Stimulated activated CD8-positive, alpha-beta memory T cell treated with anti-CD3 and anti-CD28 coated beads, Interleukin-7, amount 100 ng/mL, for 1 hour (primary cell): Measurements from ENCODE around the gene PHACTR1.

Source experiments
- DNase-seq, 2 donors: peaks; one replicate each; pipeline ENCODE4 v3.0.0-alpha.2; 2020; ENCODE audit warnings: low read depth in 2 of 2

Gene PHACTR1

DNA sequence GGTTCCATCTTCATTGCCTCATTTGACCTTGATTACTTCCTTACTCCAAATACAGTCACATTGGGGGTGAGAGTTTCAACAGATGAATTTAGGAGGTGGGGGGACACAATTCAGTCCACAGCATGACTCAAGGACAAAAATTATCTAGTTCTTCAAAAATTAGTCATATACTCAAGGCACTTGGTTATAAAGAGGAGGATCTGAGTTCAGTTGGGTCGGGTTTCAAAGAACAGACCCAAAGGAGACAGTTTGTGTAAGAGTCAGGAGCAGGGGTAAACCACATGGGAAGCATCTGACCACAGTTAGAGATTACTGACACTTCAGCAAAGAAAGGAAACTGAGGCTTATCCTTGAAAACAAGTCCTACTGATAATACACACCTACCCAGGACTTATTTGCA lies 473.8 kb downstream of the PHACTR1 start:
- no peak for DNase-seq

DNA sequence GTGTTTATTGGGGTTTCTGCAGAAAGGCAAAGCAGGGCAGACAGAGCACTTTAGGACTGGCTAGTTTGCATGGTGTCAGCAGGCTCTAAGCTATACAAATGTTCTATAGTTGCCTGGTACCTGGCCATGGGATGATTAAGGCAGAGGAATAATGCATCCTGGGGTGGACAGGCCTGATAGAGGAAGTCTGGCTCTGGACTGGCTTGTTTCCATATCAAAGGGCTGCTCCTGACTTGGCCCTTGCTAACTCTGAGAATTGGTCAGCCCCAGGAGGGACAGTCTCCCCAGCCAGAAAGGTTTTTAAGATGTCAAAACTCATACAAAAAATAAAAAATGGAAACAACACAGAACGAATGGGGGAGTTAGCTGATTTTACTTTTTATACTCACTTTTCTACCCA lies 474.9 kb downstream of the PHACTR1 start:
- DNase-seq = no peak

DNA sequence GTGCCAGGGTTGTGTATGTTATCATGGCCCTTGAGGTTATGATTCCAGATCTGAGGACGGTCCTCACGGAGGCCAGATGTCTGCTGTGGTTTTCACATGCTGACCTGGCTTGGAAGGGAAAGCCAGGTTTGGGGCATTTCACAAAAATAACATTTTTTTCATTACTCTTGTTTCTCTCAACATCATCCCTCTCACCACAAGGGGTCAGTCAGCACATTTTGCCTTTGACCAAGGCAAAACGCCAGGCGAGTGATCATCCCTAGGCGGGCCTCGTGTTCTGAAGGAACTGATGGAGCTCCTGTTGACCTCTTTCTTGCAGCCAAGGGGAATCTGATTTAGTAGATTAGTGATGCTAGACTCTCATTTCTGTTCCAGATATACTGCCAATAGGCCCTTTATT lies 478.3 kb downstream of the PHACTR1 start:
- no peak for DNase-seq

DNA sequence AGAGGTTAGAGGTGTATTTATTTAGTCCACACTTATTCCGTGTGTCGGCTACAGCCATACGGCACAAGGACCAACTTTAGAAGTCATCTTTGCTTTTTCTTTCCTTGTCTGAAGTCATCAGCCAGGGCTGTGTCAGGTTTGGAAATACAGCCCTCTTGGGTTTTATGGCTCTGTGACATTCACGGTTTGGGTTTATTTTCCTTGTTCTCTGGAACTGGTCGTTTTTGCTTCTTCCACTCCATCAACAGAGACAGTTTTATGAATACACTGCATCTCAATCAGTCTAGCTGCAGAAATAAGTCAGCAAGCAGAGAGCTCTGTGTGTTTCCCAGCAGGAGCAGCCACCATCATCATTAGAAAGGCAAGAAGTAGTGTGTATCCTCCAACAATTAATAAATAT lies 479.2 kb downstream of the PHACTR1 start:
- DNase-seq = no peak

DNA sequence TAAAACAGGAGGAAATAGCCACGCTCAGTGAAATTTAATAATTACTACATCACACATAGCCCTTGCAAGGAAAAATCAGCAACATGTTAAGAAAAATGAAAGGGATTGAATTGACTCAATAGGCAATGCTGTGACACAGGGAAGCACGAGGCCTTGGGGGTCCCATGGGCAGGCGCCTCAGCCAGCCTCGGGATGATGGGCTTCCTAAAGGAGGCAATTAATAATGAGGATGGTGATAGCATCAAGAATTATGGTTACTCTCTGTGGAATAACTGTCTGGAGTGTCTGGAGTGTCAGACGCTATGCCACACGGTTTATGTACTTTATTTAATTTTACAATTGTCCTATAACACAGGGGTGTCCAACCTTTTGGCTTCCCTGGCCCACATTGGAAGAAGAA lies 481.6 kb downstream of the PHACTR1 start:
- no peak for DNase-seq

DNA sequence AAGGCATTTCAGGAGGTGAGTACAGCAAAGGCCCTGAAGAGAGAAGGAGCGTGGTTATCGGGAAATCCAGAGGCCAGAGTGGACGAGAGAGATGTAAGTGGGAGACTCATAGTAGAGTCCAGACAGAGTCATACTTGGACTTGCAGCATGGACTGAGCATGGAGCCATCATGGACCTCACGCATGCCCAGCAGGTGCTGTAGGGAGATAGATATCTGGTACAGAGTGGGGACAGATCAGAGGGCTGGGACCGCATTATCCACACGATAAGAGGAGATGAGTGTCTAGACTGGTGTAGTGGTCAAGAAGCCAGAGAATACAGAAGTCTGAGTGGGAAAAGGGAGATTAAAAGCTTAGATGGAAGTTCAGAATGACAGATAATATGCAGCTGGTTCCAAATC lies 484.8 kb downstream of the PHACTR1 start:
- no peak for DNase-seq

DNA sequence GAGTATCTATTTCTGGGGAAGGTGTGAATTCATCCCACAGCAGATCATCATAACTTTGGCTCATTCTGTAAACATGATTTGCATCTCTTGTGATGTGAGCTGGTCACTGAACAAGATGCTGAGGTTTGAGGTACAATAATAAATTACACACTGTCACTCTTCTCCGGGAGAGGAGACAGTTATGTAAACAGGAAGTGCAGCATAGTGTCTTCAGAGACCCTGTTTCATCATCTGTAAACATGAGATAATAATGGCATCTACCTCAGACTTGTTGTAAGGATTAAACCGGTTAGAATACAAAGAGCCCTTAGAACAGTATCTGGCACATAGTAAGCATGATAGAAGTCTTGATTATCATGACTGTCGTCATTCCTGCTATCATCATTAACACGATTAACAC lies 486.6 kb downstream of the PHACTR1 start:
- DNase-seq = no peak

DNA sequence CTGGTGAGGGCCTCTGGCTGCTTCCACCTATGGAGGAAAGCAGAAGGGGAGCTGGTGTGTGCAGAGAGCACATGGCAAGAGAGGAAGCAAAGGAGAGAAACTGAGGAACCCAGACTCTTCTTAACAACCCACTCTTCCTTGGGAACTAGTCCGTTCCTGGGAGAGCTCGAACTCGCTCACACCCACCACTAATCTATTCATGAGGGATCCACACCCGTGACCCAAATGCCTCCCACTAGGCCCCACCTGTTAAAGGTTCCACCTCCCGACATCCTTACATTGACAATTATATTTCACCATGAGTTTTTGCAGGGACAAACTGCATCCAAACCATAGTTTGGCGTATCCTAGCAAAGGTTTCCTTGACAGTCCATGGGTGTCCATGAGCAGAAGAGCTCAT lies 488.5 kb downstream of the PHACTR1 start:
- no peak for DNase-seq

DNA sequence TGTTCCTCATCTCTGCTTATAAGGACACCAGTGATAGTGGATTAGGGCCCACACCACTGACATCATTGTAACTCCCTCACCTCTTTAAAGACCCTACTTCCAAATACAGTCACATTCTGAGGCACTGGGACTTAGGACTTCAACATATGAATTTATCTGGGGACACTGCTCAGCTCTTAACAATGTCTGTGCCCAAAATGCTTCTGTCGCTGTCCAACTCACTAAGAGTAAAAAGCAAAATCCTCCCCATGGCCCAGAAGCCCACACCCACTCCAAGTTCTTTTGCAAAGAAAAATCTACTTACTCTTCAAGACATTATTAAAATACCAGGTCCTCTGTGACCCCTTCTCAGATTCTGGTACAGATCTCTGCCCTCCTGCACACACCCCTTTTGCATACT lies 495.5 kb downstream of the PHACTR1 start:
- no peak for DNase-seq

DNA sequence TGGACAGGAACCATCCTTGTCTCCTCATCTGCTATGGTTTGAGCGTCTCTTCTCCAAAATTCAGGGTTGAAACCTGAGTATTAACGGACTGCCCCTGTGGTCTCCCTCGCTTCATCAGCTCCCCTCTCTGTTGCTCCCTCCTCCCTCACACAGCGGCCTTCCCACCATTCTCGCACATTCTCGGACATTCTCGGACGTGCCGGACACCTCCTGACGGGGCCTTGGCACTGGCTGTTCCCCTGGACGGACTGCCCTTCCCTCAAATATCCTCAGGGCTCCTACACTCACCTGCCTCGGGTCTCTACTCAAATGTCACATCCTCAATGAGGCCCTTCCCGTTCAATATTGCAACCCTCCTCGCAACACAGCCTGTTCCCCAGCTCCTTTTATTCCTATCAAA lies 496.0 kb downstream of the PHACTR1 start:
- DNase-seq = no peak

DNA sequence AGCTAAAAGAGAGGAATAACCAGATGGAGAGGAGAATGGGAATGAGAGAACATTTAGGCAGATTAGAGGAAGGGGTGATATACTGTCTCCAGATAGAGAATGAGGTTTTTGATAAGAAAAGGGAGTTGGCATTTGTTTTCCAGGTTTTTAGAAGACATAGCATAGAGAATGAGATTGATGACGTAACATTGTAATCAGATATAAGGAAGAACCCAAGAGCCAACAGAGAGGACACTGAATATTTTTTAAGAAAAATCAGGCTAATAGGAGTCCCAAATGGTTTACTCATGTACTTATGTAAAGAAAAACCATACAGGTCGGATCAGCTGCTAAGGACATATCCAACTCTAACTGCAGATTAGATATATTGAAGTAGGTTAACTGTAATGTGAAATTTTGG lies 498.8 kb downstream of the PHACTR1 start:
- no peak for DNase-seq

DNA sequence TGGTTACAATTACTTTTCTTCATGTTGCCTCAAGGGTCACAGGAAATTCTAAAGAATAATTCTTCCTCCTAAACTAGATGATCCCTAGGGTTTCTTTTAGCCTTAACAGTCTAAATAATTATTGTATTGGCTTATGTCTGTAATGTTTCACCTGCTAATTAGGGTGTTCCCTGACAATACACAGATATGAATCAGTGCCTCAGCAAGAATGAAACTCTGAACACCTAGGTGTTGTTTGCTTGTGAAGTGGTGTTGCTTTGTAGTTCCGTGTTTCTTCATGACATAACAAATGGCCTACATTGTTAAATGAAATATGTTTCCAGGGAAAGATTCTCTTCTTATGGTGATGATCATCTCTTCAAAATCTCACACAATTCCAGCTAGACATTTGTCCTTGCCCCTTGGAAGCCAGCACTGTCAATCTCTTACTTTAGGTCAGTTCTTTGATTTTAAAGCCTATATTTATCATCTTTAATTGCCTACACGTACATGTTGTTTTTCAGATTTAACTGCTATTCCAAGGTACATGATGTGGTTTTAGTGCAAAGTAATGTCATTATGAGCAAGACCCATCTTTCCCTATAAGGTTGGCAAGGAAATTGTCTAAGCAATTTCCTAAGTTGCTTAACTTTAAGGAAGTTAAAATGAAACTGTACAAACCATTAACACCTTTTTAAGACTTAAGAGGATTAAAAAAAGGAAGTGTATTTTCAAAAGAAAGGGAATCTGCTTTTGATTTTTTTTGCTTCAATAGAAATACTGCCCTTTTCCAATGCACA lies 499.9 kb downstream of the PHACTR1 start:
- no peak for DNase-seq

DNA sequence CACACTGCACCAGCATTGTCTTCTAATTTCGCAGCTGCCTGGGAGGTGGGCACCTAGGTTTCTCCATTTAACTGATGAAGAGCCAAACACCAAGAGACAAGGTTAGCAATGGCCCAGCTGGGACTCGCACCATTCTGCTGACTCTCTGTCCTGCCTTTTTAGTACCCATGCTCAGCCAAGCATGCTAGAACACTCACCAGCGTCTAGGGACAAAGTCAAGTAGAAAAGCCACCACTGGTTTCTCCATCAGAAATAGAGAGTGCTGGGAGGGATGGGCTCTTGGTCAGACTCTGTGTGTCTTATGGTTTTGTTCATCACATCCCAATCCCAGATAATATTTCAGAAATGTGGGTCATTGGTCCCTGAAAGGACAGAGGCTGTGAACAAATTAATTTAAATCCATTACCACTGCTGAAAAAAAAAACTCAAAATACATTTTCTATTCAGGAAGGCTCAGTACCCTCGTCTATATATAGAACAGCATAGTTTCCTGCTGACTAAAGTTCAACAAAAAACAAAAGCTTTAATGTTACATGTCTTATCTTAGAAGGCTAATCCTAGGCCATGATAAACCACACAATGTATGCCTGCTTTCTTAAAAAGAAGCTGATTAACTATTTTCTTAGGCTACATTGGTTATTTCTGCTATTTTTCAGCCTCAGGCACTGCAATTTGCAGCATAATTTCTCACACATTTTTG lies 500.8 kb downstream of the PHACTR1 start:
- no peak for DNase-seq

DNA sequence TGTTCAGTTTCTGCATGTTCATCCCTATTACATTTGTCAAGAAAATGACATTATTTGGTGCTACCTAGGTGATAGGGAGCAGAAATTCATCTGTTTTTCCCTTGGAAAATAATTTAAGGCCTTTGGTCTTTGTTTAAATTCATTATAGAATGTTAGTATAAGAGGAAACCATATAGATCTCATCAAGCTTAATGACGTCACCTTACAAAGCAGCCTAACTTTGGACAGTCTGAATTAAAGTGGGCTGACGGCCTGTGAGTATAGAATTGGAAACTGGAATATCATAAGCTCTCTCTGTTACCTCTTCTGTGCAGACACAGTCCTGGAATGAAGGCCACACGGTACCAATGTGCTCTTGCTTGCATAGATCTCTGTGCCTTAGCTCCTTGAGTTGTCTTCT lies 503.7 kb downstream of the PHACTR1 start:
- no peak for DNase-seq

DNA sequence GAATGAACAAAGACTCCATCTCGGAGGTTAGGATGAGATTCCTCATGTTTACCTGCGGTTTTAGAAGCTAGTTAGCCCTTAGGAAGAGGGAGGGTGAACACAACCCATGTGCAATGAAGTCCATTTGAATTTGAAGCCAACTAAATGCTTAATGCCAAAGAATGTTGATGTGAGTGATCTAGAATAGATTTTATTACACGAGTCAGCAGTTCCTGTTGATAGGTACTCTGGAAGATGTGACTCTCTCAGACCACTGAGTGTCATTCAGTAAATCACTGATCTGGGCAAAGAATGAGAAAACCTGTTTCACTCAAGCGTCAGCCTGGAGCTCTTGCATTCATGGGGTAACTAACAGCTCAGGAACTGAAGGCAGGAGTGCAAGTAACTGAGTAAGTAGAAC lies 505.5 kb downstream of the PHACTR1 start:
- DNase-seq = no peak

DNA sequence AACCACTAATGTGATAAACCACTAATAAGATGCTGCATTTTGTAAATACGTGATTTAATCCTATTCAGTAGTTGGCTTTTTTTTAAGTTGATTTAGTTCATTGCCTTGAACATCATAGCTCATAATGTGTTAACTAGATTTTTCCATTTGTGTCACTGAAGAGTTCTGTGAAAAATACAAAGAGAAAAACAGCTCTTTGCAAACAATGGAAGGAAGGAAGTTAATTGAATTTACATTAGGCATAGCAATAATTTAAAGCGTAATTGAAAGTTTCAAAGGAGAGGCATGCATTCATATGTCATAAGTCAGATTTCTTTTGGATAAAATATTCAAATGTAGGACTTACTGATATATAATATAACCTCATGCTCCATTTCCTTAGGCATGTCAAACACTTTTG lies 509.5 kb downstream of the PHACTR1 start:
- DNase-seq = no peak

DNA sequence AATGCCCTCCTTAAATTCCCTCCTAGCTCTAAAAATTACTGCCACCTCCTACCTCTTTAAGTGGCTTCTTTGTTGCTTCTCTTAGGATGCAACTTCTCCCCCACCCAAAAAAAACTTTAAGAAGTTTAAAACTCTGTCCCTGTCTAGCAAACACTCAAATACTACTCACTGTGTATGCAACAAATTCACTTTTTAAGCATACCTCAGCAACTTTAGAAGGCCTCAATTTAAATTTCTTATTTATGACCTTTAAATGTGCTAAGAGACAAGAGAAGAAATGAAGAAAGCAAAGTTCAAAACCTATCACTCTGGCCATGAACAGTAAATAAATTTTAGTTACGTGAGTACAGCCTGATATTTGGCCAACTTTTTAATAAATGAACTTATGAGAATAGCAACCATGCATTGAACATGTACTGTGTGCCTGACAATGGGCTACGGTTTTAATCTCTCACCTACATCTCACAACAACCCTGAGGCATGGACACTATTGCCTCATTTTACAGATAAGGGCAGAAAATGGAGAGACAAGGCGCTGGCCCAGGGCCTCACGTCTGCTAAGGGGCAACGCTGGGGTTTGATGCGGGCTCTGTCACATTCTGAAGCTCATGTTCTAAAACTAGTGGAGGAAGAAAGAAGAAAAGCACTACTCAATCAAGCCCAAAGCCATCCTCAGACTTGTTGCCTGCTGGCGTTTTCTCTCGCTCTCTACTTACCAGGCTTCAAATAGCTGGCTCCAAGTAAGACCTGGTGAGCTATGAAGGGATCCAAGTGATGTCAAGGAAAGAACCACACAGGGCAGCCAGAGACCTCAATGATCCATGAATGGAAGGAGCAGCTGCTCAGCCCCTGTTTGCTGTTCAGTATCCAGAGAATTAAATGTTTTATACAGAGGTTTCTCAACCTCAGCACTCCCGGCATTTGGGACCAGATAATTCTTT lies 512.0 kb downstream of the PHACTR1 start:
- DNase-seq = no peak

DNA sequence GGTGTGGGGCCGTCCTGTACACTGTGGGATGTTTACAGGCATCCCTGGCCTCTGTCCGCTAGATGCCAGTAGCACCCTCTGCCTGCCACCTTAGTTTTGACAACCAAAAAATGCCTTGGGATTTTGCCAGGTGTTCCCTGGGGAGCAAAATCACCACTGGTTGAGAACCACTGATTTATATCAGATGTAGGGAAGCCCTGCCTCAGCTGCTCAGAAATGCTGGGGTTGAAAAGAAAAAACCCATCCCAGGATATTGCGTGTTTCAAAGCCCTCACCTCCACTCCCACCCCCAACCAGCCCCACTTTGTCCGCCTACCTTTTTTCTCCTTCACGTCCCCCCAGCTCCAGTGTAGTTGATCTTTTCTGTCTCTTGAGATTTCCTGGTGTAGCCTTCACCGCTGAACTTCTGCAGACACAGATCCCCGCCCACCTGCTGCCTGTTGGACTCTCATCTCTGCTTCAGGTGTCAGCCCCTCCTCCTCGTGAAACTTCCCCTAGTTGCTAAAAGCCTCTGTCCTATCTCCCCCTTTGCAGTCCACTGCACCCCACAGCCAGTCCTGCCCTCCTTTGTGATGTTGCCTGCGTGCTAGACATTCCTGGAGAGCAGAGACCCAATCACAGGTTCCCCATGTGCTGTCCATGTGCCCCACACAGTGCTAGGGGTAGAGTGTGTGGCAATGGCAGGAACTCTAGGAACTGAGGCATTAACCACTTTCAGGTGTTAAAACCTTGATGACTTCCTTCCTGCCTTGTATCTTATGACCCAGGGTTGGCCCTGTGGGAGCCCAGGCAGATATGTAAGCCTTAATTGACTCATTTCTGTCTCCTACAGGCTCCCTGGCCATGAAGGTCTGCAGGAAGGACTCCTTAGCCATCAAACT lies 512.9 kb downstream of the PHACTR1 start:
- no peak for DNase-seq

DNA sequence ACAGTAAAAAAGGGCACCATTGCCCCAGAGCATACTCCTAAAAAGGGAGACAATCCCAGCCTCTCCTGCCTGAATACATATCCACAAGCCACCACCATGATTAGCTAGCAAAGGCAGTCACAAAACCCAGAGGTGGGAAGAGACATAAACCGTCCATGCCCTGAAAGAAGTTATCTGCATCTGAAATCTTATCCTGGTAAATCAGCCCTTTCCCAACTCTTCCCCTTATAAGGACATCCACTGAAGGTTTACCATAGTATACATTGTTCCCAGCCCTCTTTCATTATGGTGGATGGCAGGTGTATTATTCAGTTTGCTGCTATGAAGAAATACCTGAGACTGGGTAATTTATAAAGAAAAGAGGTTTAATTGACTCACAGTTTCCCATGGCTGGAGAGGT lies 516.5 kb downstream of the PHACTR1 start:
- no peak for DNase-seq

DNA sequence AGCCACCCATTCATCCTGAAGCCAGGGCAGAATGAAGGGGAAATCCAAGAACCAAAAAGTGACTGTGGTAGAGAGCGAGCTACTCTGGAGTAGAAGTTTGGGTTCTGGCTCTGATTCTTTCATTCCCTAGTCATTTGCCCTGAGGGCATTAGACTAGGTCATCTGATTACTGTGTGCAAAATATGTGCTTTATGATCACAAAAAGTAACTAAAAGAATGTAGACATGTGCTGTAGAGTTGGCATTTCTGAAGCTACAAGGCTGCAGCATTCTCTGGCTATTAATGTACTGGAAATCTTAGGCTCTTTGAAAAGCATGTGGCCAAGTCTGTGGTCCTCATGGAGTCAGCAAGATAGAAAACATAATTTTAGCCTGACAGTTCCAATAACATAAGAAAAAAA lies 517.6 kb downstream of the PHACTR1 start:
- no peak for DNase-seq

DNA sequence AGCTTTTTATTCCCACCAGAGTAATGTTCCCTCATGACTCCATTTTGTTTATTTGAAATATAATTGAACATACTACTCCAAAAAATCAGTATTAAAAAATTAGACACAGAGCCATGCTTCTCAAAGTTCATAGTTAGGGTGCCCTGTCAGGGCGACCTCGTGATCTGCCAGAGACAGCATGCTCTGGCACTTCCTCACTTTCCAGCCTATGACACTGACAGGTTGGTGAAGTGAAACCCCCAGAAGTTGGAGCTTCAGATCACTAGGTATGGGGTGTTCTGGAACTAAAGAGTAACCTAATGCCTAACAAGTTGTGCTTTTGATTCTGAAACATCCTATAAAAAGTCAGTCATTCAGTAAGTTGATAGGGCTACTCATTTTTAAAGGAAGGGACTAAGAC lies 518.8 kb downstream of the PHACTR1 start:
- no peak for DNase-seq

DNA sequence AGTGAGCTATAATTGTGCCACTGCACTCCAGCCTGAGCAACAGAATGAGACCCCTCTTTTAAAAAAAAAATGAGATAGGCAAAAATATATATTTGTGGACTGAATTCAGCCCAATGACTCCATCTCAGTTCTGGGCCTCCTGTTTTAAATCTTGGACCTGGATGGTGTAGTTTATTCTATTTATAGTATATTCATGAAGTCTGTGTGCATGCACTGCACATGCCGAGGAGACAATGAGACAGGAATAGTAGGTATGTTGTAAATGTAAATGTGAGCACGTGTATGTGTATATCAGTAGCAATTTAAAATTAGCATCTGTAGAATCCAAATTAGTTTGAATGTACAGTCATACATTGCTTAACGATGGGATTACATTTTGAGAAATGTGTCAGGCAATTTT lies 520.8 kb downstream of the PHACTR1 start:
- no peak for DNase-seq
